ENCODE data around the gene FDCSP.
"Not testable (repeated sequence)": the region's sequence is repeated elsewhere in the genome, so short reads cannot be mapped to it uniquely, and the experiment has no call there.

FDCSP gene

GRCh38 chr4:70239131-70239883, 13.4 kb downstream of the FDCSP start:
- ATAC-seq (ENCODE audit: low read depth) (no peak), DNase-seq (ENCODE audit: low spot score) (no peak)
- H3K4me3 ChIP-seq (ENCODE audit: severe bottlenecking): no peak overlapping the region
- H3K36me3 ChIP-seq (ENCODE audit: low read depth): no peaks in the 10 kb centered on the region
- H3K27ac ChIP-seq (ENCODE audit: poor library complexity, severe bottlenecking): no peak overlapping the region
- no peak for TF ChIP-seq CTCF (IDR thresholded peaks at IDR 0.05; ENCODE audit: poor library complexity, severe bottlenecking)
- no peaks in the 10 kb centered on the region for H3K4me1 ChIP-seq (ENCODE audit: insufficient read depth, poor library complexity, severe bottlenecking)
- no peaks in the 10 kb centered on the region for H3K27me3 ChIP-seq (ENCODE audit: insufficient read depth, poor library complexity, severe bottlenecking)
- no peaks in the 10 kb centered on the region for H3K9me3 ChIP-seq (ENCODE audit: severe bottlenecking)

GRCh38 chr4:70239884-70240591, 14.1 kb downstream of the FDCSP start:
- no peak for DNase-seq (ENCODE audit: low spot score)
- H3K27ac ChIP-seq (ENCODE audit: poor library complexity, severe bottlenecking): no peak overlapping the region
- no peaks in the 10 kb centered on the region for H3K9me3 ChIP-seq (ENCODE audit: severe bottlenecking)
- no peaks in the 10 kb centered on the region for H3K4me1 ChIP-seq (ENCODE audit: insufficient read depth, poor library complexity, severe bottlenecking)
- H3K4me3 ChIP-seq (ENCODE audit: severe bottlenecking): no peak overlapping the region
- no peaks in the 10 kb centered on the region for H3K27me3 ChIP-seq (ENCODE audit: insufficient read depth, poor library complexity, severe bottlenecking)
- no peak for TF ChIP-seq CTCF (IDR thresholded peaks at IDR 0.05; ENCODE audit: poor library complexity, severe bottlenecking)
- ATAC-seq (ENCODE audit: low read depth): no peak
- no peaks in the 10 kb centered on the region for H3K36me3 ChIP-seq (ENCODE audit: low read depth)

GRCh38 chr4:70242297-70242696, 16.4 kb downstream of the FDCSP start, which contains the start of gene CSN3:
TSS of gene CSN3 (plus strand) at chr4:70242597. CDS start at chr4:70244820, 2,223 bp downstream.
- not testable (repeated sequence) for H3K9me3 ChIP-seq (ENCODE audit: severe bottlenecking); H3K27me3 ChIP-seq (ENCODE audit: insufficient read depth, poor library complexity, severe bottlenecking); H3K27ac ChIP-seq (ENCODE audit: poor library complexity, severe bottlenecking); H3K36me3 ChIP-seq (ENCODE audit: low read depth); H3K4me3 ChIP-seq (ENCODE audit: severe bottlenecking); ATAC-seq (ENCODE audit: low read depth); DNase-seq (ENCODE audit: low spot score); H3K4me1 ChIP-seq (ENCODE audit: insufficient read depth, poor library complexity, severe bottlenecking)

- no peak overlapping the region for H3K27ac ChIP-seq (ENCODE audit: poor library complexity, severe bottlenecking)
- ATAC-seq (ENCODE audit: low read depth): no peak
- no peaks in the 10 kb centered on the region for H3K9me3 ChIP-seq (ENCODE audit: severe bottlenecking)
- no peaks in the 10 kb centered on the region for H3K27me3 ChIP-seq (ENCODE audit: insufficient read depth, poor library complexity, severe bottlenecking)
- DNase-seq (ENCODE audit: low spot score): no peak
- no peaks in the 10 kb centered on the region for H3K36me3 ChIP-seq (ENCODE audit: low read depth)
- no peaks in the 10 kb centered on the region for H3K4me1 ChIP-seq (ENCODE audit: insufficient read depth, poor library complexity, severe bottlenecking)
- no peak for TF ChIP-seq CTCF (IDR thresholded peaks at IDR 0.05; ENCODE audit: poor library complexity, severe bottlenecking)
- no peak overlapping the region for H3K4me3 ChIP-seq (ENCODE audit: severe bottlenecking)
These were observed 17.2 kb downstream of the FDCSP start for GRCh38 chr4:70243091-70243490.

GRCh38 chr4:70251250-70251944, 25.5 kb downstream of the FDCSP start:
- no peak overlapping the region for H3K4me3 ChIP-seq (ENCODE audit: severe bottlenecking)
- no peak for TF ChIP-seq CTCF (IDR thresholded peaks at IDR 0.05; ENCODE audit: poor library complexity, severe bottlenecking)
- DNase-seq (ENCODE audit: low spot score): no peak
- no peaks in the 10 kb centered on the region for H3K4me1 ChIP-seq (ENCODE audit: insufficient read depth, poor library complexity, severe bottlenecking)
- H3K9me3 ChIP-seq (ENCODE audit: severe bottlenecking): no peaks in the 10 kb centered on the region
- no peak overlapping the region for H3K27ac ChIP-seq (ENCODE audit: poor library complexity, severe bottlenecking)
- H3K27me3 ChIP-seq (ENCODE audit: insufficient read depth, poor library complexity, severe bottlenecking): no peaks in the 10 kb centered on the region
- H3K36me3 ChIP-seq (ENCODE audit: low read depth): no peaks in the 10 kb centered on the region
- no peak for ATAC-seq (ENCODE audit: low read depth)

Measured in RWPE2 (cell line).